AML-193 (cell line): Measurements from ENCODE around the gene KRTAP5-11.
"Not testable (repeated sequence)": the region's sequence is repeated elsewhere in the genome, so short reads cannot be mapped to it uniquely, and the experiment has no call there.

ENCODE experiments used
- DNase-seq, 2 experiments: peaks; one replicate each; lab custom pipeline; 2025; lab: John Stamatoyannopoulos, UW

Gene KRTAP5-11, protein sequence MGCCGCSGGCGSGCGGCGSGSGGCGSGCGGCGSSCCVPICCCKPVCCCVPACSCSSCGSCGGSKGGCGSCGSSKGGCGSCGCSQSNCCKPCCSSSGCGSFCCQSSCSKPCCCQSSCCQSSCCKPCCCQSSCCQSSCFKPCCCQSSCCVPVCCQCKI

DNA sequence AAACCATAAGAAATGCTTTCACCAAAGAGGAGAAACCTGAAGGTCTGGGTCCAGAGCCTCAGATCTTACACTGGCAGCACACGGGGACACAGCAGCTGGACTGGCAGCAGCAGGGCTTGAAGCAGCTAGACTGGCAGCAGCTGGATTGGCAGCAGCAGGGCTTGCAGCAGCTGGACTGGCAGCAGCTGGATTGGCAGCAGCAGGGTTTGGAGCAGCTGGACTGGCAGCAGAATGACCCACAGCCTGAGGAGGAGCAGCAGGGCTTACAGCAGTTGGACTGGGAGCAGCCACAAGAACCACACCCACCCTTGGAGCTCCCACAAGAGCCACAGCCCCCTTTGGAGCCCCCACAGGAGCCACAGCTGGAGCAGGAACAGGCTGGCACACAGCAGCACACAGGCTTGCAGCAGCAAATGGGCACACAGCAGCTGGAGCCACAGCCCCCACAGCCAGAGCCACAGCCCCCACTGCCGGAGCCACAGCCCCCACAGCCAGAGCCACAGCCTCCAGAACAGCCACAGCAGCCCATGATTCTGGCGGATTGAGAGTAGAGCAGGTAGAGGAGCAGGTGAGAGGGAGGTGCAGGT is at the start of gene KRTAP5-11:
Gene KRTAP5-11 (minus strand): TSS at position 567 of the 587 bp plus-strand sequence. CDS start 38 bp downstream, at position 529.
- no peak for DNase-seq

- DNase-seq = not testable (repeated sequence)
These were observed 48.9 kb upstream of the KRTAP5-11 start for GRCh38 chr11:71631551-71631950.

DNA sequence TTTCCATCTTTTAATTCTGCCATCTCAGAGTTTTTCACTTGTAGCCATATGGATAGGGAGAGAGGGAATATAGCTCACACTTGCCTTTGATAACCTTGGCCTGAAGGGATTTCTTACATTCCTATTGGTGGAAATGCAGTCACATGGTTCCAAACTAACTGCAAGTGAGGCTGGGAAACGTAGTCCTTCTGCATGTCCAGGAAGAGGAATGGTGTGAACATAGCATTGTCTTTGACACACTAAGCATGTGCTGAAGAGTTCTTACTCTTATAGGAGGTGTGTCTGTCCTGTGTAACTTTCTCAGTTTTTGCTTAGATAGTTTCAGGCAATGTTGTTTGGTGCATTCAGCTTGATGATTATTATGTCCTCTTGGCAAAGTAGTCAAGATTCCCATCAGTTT is 47.4 kb upstream of the KRTAP5-11 start:
- not testable (repeated sequence) for DNase-seq

DNA sequence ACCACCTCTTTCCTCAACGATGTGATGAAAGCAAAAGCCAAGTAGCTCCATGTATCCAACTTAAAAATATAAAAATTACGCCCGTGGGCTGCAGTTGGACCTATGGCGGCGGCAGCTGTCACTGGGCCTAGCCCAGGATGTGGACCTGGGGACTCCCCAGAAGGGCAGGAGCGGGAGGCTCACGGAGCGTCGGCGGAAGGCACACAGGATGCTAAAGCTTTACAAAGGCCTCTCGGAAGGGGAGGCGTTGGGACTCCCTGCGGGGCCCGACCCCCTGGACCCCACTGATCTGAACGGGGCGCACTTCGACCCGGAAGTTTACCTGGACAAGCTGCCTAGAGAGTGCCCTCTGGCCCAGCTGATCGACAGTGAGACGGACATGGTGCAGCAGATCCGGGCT is 46.3 kb upstream of the KRTAP5-11 start:
- not testable (repeated sequence) for DNase-seq

GRCh38 chr11:71623226-71623625 is 40.6 kb upstream of the KRTAP5-11 start:
- not testable (repeated sequence) for DNase-seq

DNA sequence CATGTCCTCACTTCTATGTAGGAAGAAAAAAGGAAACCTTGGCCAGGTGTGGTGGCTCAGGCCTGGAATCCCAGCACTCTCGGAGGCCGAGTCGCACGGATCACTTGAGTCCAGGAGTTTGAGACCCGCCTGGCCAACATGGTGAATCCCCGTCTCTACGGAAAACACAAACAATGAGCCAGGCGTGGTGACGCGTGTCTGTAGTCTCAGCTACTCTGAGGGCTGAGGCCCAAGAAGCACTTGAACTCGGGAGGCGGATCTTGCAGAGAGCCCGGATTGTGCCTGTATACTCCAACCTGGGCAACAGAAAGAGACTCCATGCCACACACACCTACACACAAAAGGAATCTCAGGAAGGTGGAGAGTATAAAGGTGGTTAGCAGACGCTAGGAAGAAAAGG is 39.9 kb upstream of the KRTAP5-11 start:
- DNase-seq = not testable (repeated sequence)

DNA sequence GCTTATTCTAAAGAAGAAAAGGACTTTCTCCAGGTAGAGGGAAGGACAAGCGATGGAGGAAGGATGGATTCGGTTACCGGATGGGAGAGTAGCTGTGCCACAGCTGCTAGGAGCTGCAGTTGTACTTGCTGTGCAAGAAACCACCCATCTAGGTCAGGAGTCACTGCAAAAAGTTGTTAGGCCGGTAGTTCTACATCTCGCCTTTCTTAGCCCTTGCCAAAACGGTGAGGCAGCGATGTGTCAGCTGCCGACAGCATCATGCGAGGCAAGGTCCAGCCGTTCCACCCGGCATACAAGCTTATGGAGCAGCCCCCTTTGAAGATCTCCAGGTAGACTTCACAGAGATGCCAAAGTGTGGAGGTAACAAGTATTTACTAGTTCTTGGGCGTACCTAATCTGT is 32.3 kb upstream of the KRTAP5-11 start:
- not testable (repeated sequence) for DNase-seq

GRCh38 chr11:71614366-71614917 is 31.8 kb upstream of the KRTAP5-11 start:
- DNase-seq = not testable (repeated sequence)

DNA sequence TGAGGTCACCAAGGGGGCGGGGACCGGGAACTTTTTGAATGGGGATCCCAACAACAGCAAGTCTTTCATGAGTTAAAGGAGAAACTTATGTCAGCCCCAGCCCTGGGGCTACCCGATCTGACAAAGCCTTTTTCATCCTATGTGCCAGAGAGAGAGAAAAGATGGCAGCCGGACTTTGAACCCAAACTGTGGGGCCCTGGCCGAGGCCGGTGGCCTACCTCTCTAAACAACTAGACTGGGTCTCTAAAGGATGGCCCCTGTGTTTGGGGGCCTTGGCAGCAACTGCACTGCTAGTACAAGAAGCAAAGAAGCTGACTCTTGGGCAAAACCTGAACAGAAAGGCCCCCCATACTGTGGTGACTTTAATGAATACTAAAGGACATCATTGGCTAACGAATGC is 31.3 kb upstream of the KRTAP5-11 start:
- DNase-seq = not testable (repeated sequence)

GRCh38 chr11:71611218-71611910 is 28.7 kb upstream of the KRTAP5-11 start:
- not testable (repeated sequence) for DNase-seq

- not testable (repeated sequence) for DNase-seq
These were observed 25.6 kb upstream of the KRTAP5-11 start for GRCh38 chr11:71608272-71608671.

- DNase-seq = not testable (repeated sequence)
These were observed 25.0 kb upstream of the KRTAP5-11 start for GRCh38 chr11:71607520-71608216.

DNA sequence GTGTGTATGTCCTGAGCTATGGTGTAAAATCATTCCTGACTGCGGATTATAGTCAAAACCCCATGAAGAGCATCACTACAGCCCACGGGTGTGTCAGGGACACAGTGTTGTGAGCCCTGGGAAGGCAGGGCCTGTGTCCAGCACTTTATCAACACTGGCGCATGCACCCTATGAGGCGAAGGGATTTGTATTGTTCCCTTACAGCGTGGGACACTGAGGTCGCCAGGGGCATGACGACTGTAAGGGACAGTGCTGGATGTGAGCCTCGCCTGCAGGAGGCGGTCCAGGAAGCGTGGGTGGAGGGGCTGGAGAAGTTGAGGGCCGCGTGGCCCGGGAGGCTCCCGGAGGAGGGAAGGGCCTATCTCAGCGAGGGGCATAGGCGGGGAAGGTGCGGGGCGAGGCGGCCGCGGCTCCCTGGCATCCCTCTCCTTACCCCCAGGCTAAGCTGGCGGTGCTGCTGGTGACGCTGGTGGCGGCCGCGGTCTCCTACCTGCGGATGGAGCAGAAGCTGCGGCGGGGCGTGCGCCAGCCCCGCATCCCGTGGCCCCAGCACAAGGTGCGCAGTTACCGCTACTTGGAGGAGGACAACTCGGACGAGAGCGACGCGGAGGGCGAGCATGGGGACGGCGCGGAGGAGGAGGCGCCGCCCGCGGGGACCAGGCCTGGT is 24.3 kb upstream of the KRTAP5-11 start:
- not testable (repeated sequence) for DNase-seq

DNA sequence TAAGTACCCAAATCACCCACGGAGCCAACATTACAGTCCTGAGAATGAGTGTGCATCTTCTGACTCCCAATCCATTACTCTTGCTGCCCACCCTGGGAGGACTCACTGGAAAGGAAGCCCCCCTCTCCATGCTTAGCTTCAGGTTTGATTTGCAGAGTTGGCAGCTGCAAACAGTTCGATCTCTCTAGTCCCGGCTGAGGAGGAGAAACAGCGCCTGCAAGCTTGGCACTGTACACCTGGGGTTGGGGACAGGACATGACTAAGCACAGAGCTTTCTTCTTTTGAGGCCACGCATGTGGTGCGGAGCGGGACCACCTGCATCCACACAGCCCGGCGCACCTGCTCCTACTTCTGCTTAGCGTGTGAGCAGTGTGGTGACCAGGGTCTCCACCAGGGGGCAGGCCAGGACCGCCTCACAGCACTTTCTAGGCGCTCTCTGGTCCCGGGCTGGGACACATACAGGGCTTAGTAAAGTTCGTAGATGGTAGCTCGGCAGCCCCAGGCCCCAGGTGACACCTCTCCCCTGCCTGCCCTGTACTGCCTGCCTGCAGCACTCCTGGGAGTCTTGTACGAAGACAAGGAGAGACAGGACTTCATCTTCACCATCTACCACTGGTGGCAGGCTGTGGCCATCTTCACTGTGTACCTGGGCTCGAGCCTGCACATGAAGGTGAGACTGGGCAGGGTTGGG is 22.3 kb upstream of the KRTAP5-11 start:
- DNase-seq = not testable (repeated sequence)

- not testable (repeated sequence) for DNase-seq
These were observed 20.5 kb upstream of the KRTAP5-11 start for GRCh38 chr11:71603221-71603620.

GRCh38 chr11:71589546-71589920 is 6.9 kb upstream of the KRTAP5-11 start:
- not testable (repeated sequence) for DNase-seq

DNA sequence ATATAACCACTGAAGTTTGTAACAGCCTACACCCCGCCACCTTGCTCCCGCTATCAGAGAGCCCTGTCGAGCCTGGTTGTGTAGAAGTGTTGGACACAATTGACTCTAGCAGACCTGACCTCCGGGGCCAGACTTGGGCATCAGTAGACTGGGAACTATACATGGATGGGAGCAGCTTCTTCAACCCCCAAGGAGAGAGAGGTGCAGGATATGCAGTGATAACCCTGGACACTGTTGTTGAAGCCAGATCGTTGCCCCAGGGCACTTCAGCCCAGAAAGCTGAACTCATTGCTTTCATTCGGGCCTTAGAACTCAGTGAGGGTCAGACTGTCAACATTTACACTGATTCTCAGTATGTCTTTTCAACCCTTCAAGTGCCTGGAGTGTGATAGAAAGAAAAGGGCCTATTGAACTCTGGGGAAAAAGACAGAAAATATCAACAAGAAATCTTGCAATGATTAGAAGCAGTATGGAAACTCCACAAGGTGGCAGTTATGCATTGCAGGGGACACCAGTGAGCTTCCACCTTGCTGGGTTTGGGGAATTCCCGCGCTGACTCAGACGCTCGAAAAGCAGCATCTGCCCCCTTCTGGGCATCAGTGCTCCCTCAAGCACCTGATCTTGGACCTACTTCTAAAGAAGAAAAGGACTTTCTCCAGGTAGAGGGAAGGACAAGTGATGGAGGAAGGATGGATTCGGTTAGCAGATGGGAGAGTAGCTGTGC is 6.3 kb upstream of the KRTAP5-11 start:
- not testable (repeated sequence) for DNase-seq

- not testable (repeated sequence) for DNase-seq
These were observed 5.6 kb upstream of the KRTAP5-11 start for GRCh38 chr11:71588314-71588713.

GRCh38 chr11:71585673-71586072 is 3.0 kb upstream of the KRTAP5-11 start:
- not testable (repeated sequence) for DNase-seq

- DNase-seq = not testable (repeated sequence)
These were observed 294 bp upstream of the KRTAP5-11 start for GRCh38 chr11:71582969-71583368.
